Panc1 (cell line): ENCODE data around the gene ATP6V1B1.

ENCODE experiments used
- CTCF ChIP-seq: fragments of 450-650 bp; IDR thresholded peaks from 2 replicates; pipeline ENCODE4 v1.5.1; 2017; ENCODE audit warnings: mild to moderate bottlenecking
- POLR2AphosphoS5 ChIP-seq: IDR thresholded peaks from 2 replicates; pipeline ENCODE4 v1.6.1; 2012; ENCODE audit warnings: mild to moderate bottlenecking, low read depth, low read length, moderate library complexity
- REST ChIP-seq, 2 experiments: IDR thresholded peaks; 2 replicates each; pipeline ENCODE4 v1.6.1; 2011 to 2012; ENCODE audit warnings: low read depth in 2 of 2, control low read depth in 1 of 2, low read length in 1 of 2, mild to moderate bottlenecking in 1 of 2, moderate library complexity in 1 of 2; ENCODE audit not compliant: insufficient read depth in 1 of 2
- SIN3A ChIP-seq: IDR thresholded peaks from 2 replicates; pipeline ENCODE4 v1.6.1; 2012; ENCODE audit warnings: low read depth, mild to moderate bottlenecking, low read length, moderate library complexity, borderline replicate concordance; ENCODE audit not compliant: insufficient read depth
- TCF7L2 ChIP-seq: IDR thresholded peaks from 2 replicates; pipeline ENCODE4 v1.6.1; 2011; ENCODE audit warnings: mild to moderate bottlenecking, low read depth, low read length, inconsistent platforms

GRCh38 chr2:70921839-70922234 lies 13.9 kb upstream of the ATP6V1B1 start:
- TF ChIP-seq CTCF (no peak), REST (IDR thresholded peaks at IDR 0.05; ENCODE audit: insufficient read depth in 1 of 2, low read depth in 2 of 2, low read length in 1 of 2) (no peak), TCF7L2 (no peak), POLR2AphosphoS5 (no peak), SIN3A (no peak)
